ENCODE measurements around the gene SMPD4. TPM values are rescaled to one million over a fixed set of nuclear protein-coding genes. Genes with fewer than 3 reads are reported as not detected.
"Not testable (repeated sequence)": the region's sequence is repeated elsewhere in the genome, so short reads cannot be mapped to it uniquely, and the experiment has no call there.

The SMPD4 gene
- total RNA-seq, 1 experiment from 2014 or later = 140 TPM

GRCh38 chr2:130160131-130160530, 21.3 kb downstream of the SMPD4 start:
- H3K27me3 ChIP-seq (replicated peaks; ENCODE audit: control insufficient read depth, insufficient read depth, low read length) = no peaks in the 10 kb centered on the region
- ChIA-PET CTCF (no interaction called here), POLR2A (no interaction called here)
- H3K9me3 ChIP-seq = no peaks in the 10 kb centered on the region
- TF ChIP-seq CTCF (IDR thresholded peaks at IDR 0.05; ENCODE audit: insufficient read depth in 1 of 2, low read depth in 1 of 2, low read length in 1 of 2, severe bottlenecking in 1 of 2, unreplicated experiment in 1 of 2) = no peak
- intact Hi-C loops (cut with micrococcal nuclease; ENCODE audit: unreplicated experiment) = no loop called here
- BruUV-seq (replicated peaks) = no TSS peak
- no peak overlapping the region for H3K27ac Mint-ChIP-seq (ENCODE audit: unreplicated experiment)
- peaks cover 2% of the 10 kb centered on the region; the same call in 1 of the 2 replicates for H3K36me3 ChIP-seq (ENCODE audit: control insufficient read depth, insufficient read depth, low read length)
- H3K4me1 ChIP-seq = no peaks in the 10 kb centered on the region
- H3K4me1 Mint-ChIP-seq (ENCODE audit: low read depth, unreplicated experiment) = no peaks in the 10 kb centered on the region
- H3K4me3 ChIP-seq (ENCODE audit: low read depth, low read length) = no peak overlapping the region
- H3K27me3 Mint-ChIP-seq (ENCODE audit: insufficient read depth, unreplicated experiment) = no peaks in the 10 kb centered on the region
- DNase-seq = no peak
- no peak overlapping the region for H3K4me3 Mint-ChIP-seq (ENCODE audit: unreplicated experiment)
- no peaks in the 10 kb centered on the region for H3K9me3 Mint-ChIP-seq (ENCODE audit: unreplicated experiment)
- peaks cover 70% of the 10 kb centered on the region for H3K36me3 Mint-ChIP-seq (ENCODE audit: insufficient read depth, unreplicated experiment)

GRCh38 chr2:130159376-130159775, 22.0 kb downstream of the SMPD4 start:
- H3K9me3 ChIP-seq; H3K27me3 ChIP-seq (replicated peaks; ENCODE audit: control insufficient read depth, insufficient read depth, low read length); POLR2A ChIA-PET; CTCF ChIA-PET; DNase-seq; H3K27ac Mint-ChIP-seq (ENCODE audit: unreplicated experiment); H3K4me1 Mint-ChIP-seq (ENCODE audit: low read depth, unreplicated experiment); H3K4me3 Mint-ChIP-seq (ENCODE audit: unreplicated experiment); H3K27me3 Mint-ChIP-seq (ENCODE audit: insufficient read depth, unreplicated experiment); BruUV-seq (replicated peaks); intact Hi-C loops (cut with micrococcal nuclease; ENCODE audit: unreplicated experiment); H3K9me3 Mint-ChIP-seq (ENCODE audit: unreplicated experiment); H3K4me3 ChIP-seq (ENCODE audit: low read depth, low read length); H3K4me1 ChIP-seq; H3K36me3 ChIP-seq (ENCODE audit: control insufficient read depth, insufficient read depth, low read length): not testable (repeated sequence)
- H3K36me3 Mint-ChIP-seq (ENCODE audit: insufficient read depth, unreplicated experiment) = peaks cover 65% of the 10 kb centered on the region

- TF ChIP-seq CTCF (IDR thresholded peaks at IDR 0.05; ENCODE audit: insufficient read depth in 1 of 2, low read depth in 1 of 2, low read length in 1 of 2, severe bottlenecking in 1 of 2, unreplicated experiment in 1 of 2) = no peak
- no peak overlapping the region for H3K4me3 ChIP-seq (ENCODE audit: low read depth, low read length)
- Mint-ChIP-seq H3K27ac (ENCODE audit: unreplicated experiment) (no peak overlapping the region), H3K4me3 (ENCODE audit: unreplicated experiment) (no peak overlapping the region), H3K27me3 (ENCODE audit: insufficient read depth, unreplicated experiment) (no peaks in the 10 kb centered on the region), H3K36me3 (ENCODE audit: insufficient read depth, unreplicated experiment) (peaks cover 65% of the 10 kb centered on the region), H3K9me3 (ENCODE audit: unreplicated experiment) (no peaks in the 10 kb centered on the region), H3K4me1 (ENCODE audit: low read depth, unreplicated experiment) (no peaks in the 10 kb centered on the region)
- no TSS peak for BruUV-seq (replicated peaks)
- no peaks in the 10 kb centered on the region for H3K4me1 ChIP-seq
- no peaks in the 10 kb centered on the region for H3K36me3 ChIP-seq (ENCODE audit: control insufficient read depth, insufficient read depth, low read length)
- no peaks in the 10 kb centered on the region for H3K27me3 ChIP-seq (replicated peaks; ENCODE audit: control insufficient read depth, insufficient read depth, low read length)
- ChIA-PET CTCF (no interaction called here), POLR2A (no interaction called here)
- H3K9me3 ChIP-seq = no peaks in the 10 kb centered on the region
- intact Hi-C loops (cut with micrococcal nuclease; ENCODE audit: unreplicated experiment) = no loop called here
- DNase-seq = no peak
Observed at GRCh38 chr2:130158631-130159030, 22.8 kb downstream of the SMPD4 start.

- not testable (repeated sequence) for BruUV-seq (replicated peaks); H3K27ac Mint-ChIP-seq (ENCODE audit: unreplicated experiment)
Observed at GRCh38 chr2:130157825-130158514, 23.4 kb downstream of the SMPD4 start.

GRCh38 chr2:130157354-130157753, 24.0 kb downstream of the SMPD4 start:
- POLR2A ChIA-PET; BruUV-seq (replicated peaks); H3K4me1 ChIP-seq; CTCF ChIA-PET; DNase-seq; intact Hi-C loops (cut with micrococcal nuclease; ENCODE audit: unreplicated experiment); H3K27me3 Mint-ChIP-seq (ENCODE audit: insufficient read depth, unreplicated experiment); H3K4me3 ChIP-seq (ENCODE audit: low read depth, low read length); H3K9me3 Mint-ChIP-seq (ENCODE audit: unreplicated experiment); H3K27me3 ChIP-seq (replicated peaks; ENCODE audit: control insufficient read depth, insufficient read depth, low read length); H3K27ac Mint-ChIP-seq (ENCODE audit: unreplicated experiment); H3K9me3 ChIP-seq; H3K36me3 ChIP-seq (ENCODE audit: control insufficient read depth, insufficient read depth, low read length); H3K4me1 Mint-ChIP-seq (ENCODE audit: low read depth, unreplicated experiment); H3K4me3 Mint-ChIP-seq (ENCODE audit: unreplicated experiment): not testable (repeated sequence)
- H3K36me3 Mint-ChIP-seq (ENCODE audit: insufficient read depth, unreplicated experiment) = peaks cover 66% of the 10 kb centered on the region

More at GRCh38 chr2:130157825-130158514, 23.4 kb downstream of the SMPD4 start:
- H3K4me3 Mint-ChIP-seq (ENCODE audit: unreplicated experiment); POLR2A ChIA-PET; H3K4me1 Mint-ChIP-seq (ENCODE audit: low read depth, unreplicated experiment); H3K27me3 Mint-ChIP-seq (ENCODE audit: insufficient read depth, unreplicated experiment); DNase-seq; intact Hi-C loops (cut with micrococcal nuclease; ENCODE audit: unreplicated experiment); H3K4me3 ChIP-seq (ENCODE audit: low read depth, low read length); CTCF ChIA-PET; H3K36me3 ChIP-seq (ENCODE audit: control insufficient read depth, insufficient read depth, low read length); H3K27me3 ChIP-seq (replicated peaks; ENCODE audit: control insufficient read depth, insufficient read depth, low read length); H3K9me3 Mint-ChIP-seq (ENCODE audit: unreplicated experiment); H3K9me3 ChIP-seq; H3K4me1 ChIP-seq: not testable (repeated sequence)
- peaks cover 66% of the 10 kb centered on the region for H3K36me3 Mint-ChIP-seq (ENCODE audit: insufficient read depth, unreplicated experiment)
